ENCODE measurements around the gene ABCD1.
"Not testable (repeated sequence)": the region's sequence is repeated elsewhere in the genome, so short reads cannot be mapped to it uniquely, and the experiment has no call there.

Gene ABCD1

DNA sequence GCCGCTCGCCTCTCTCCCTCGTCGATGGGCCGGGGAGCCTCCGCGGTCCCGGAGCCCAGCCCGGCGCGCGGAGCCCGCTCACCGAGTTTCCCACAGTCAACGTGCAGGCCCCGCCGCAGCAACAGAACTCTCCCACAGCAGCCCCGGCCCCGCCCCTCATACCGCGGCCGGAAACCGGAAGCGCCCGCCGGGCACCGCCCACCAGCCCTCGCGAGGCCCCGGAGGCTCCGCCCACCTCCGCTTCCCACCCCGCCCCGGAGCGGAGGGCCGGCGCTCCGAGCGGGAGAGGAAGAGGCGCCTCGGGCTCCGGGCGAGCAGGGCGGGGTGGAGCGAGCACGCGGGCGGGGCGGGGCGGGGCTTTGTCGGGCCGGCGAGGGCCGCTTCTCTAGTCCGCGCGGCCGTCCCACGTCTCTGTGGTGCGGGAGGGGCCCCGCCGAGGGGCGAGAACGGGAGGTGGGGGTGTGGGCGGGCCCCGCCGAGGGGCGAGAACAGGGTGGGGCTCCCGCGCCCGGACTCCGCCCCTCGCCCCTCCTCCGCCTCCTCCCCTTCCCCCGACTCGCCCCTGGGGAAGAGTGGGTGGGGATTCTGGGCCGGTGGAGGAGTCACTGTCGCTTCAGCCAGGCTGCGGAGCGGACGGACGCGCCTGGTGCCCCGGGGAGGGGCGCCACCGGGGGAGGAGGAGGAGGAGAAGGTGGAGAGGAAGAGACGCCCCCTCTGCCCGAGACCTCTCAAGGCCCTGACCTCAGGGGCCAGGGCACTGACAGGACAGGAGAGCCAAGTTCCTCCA is at the start of gene ABCD1, which contains the start of gene BCAP31:
Gene ABCD1 (plus strand): TSS at position 605 of the 787 bp plus-strand sequence. CDS start 411 bp downstream, outside the sequence.
Gene BCAP31 (minus strand): TSS at position 136 of the 787 bp plus-strand sequence. CDS start 1,143 bp downstream, outside the sequence.
- Mint-ChIP-seq H3K36me3 (peaks cover 2% of the 10 kb centered on the region), H3K27me3 (no peaks in the 10 kb centered on the region), H3K27ac (peak within 1 kb of the TSS; percentile 72), H3K4me1 (peaks cover 23% of the 10 kb centered on the region), H3K4me3 (peak within 1 kb of the TSS; percentile 90), H3K9me3 (no peaks in the 10 kb centered on the region)

DNA sequence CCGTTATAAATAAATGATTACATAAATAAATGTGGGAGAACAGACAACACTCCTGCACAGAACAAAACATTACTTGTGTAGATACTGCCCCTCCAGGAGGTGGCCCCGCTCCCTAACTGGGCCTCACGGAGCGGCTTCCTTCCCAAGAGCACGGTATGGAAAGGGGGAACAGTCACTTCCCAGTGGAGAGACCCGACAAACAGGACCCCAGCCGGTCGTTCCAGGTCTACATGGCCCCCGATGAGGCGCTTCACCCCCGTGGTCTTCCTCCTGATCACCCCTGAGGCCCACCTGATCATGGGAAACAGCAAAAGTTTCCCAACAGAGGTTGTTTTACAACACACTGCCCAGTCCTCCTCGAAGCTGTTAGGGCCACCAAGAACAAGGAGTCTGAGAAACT is 43.5 kb upstream of the ABCD1 start:
- H3K27me3 Mint-ChIP-seq = no peaks in the 10 kb centered on the region
- H3K36me3 Mint-ChIP-seq = no peaks in the 10 kb centered on the region
- no peaks in the 10 kb centered on the region for H3K4me1 Mint-ChIP-seq

GRCh38 chrX:153683486-153683885 is 41.2 kb upstream of the ABCD1 start:
- H3K4me1 Mint-ChIP-seq = not testable (repeated sequence)

More for the DNA sequence above, 43.5 kb upstream of the ABCD1 start:
- H3K27ac Mint-ChIP-seq = no peak overlapping the region
- H3K4me3 Mint-ChIP-seq = no peak overlapping the region
- H3K9me3 Mint-ChIP-seq = no peaks in the 10 kb centered on the region

DNA sequence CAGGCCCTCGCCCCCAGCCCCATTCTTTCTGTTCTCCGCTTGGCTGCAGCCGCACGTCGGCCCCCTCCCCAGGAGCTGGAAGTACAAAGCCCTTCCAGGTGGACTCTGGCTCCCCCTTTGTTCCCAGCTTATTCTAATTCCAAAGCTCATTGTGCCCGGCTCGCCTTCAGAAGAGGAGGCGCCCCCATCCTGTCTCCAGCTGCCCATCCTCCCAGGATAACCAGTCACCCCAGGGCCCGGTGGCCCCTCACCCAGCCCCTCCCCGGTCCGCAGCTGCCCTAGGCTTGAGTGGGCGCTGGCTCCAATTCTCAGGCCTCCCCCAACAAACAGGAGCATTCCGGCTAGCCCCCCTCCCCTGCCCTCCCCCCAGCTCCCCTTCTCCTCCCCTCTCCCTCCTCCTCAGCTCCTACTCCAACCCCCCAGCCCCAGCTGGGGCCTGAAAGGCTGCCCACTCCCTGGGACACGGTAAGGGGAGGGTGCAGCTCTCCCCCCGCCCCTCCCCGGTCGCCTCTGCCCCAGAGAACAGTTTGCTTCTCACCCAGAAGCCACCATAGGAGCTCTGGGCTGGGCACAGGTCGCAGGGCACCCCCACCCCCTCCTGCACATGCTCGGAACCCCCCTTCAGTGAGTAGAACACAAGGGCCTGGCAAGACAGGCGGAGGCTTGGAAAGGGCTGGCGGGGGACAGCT is 40.0 kb upstream of the ABCD1 start:
- no peaks in the 10 kb centered on the region for H3K9me3 Mint-ChIP-seq
- H3K4me3 Mint-ChIP-seq = no peak overlapping the region
- no peak overlapping the region for H3K27ac Mint-ChIP-seq
- peaks cover 2% of the 10 kb centered on the region for H3K27me3 Mint-ChIP-seq
- H3K36me3 Mint-ChIP-seq = no peaks in the 10 kb centered on the region
- no peaks in the 10 kb centered on the region for H3K4me1 Mint-ChIP-seq

More at GRCh38 chrX:153683486-153683885, 41.2 kb upstream of the ABCD1 start:
- not testable (repeated sequence) for H3K27ac Mint-ChIP-seq, H3K36me3 Mint-ChIP-seq, H3K4me3 Mint-ChIP-seq, H3K27me3 Mint-ChIP-seq, H3K9me3 Mint-ChIP-seq

GRCh38 chrX:153685156-153685536 is 39.5 kb upstream of the ABCD1 start:
- Mint-ChIP-seq H3K4me3 (no peak overlapping the region), H3K36me3 (no peaks in the 10 kb centered on the region), H3K27ac (no peak overlapping the region), H3K9me3 (no peaks in the 10 kb centered on the region), H3K4me1 (no peaks in the 10 kb centered on the region), H3K27me3 (peaks cover 2% of the 10 kb centered on the region)

GRCh38 chrX:153685751-153686696 is 38.6 kb upstream of the ABCD1 start:
- Mint-ChIP-seq H3K36me3 (no peaks in the 10 kb centered on the region), H3K9me3 (no peaks in the 10 kb centered on the region), H3K4me1 (no peaks in the 10 kb centered on the region), H3K4me3 (no peak overlapping the region), H3K27ac (no peak overlapping the region), H3K27me3 (peaks cover 2% of the 10 kb centered on the region)

DNA sequence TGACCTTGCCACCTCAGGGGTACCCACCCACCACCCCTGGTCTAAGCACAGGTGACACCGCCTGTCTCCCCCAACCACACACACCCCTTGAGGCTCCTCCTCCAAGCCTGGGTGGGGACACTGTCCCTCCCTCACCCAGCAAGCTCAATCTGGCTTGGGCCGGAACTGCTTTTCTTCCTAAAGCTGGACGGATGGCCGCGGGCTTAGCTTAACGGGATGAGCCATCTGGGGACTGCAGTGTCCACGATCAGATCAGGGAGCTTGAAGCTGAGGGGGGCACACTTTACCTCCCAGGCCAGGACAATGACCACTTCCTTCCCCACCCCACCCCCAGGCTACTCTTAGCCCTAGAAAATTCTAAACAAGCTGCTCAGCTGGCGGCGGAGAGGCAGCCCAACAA is 37.9 kb upstream of the ABCD1 start:
- Mint-ChIP-seq H3K4me3 (no peak overlapping the region), H3K9me3 (no peaks in the 10 kb centered on the region), H3K27ac (no peak overlapping the region)

GRCh38 chrX:153687121-153688039 is 37.3 kb upstream of the ABCD1 start, which contains the start of gene SLC6A8:
Gene SLC6A8 (plus strand): TSS chrX:153687926. CDS start chrX:153688575, 649 bp downstream.
- Mint-ChIP-seq H3K4me1 (no peaks in the 10 kb centered on the region), H3K27ac (no peak within 1 kb of the TSS), H3K36me3 (no peaks in the 10 kb centered on the region), H3K27me3 (peaks cover 2% of the 10 kb centered on the region), H3K4me3 (peak within 1 kb of the TSS; percentile 68), H3K9me3 (no peaks in the 10 kb centered on the region)

More for the DNA sequence above, 37.9 kb upstream of the ABCD1 start:
- Mint-ChIP-seq H3K4me1 (no peaks in the 10 kb centered on the region), H3K36me3 (no peaks in the 10 kb centered on the region), H3K27me3 (peaks cover 2% of the 10 kb centered on the region)

DNA sequence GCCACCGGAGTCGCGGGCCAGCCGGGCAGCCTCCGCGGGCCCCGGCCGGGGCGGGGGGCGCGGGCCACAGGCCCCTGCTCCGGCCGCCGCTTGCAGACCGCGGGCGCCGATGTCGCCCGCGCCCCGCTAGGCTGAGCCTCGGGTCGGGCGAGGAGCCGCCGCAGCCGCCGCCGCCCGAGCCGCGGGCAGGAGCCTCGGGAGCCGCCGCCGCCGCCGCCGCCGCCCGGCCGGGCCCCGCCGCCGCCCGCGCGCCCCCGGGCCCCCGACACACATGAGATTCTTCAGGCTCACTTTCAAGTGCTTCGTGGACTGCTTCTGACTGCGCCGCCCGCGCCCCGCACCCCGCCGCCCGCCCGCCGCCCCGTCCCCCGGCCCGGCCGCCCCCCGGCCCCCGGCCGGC is 36.6 kb upstream of the ABCD1 start:
- H3K27me3 Mint-ChIP-seq = peaks cover 2% of the 10 kb centered on the region
- no peak overlapping the region for H3K27ac Mint-ChIP-seq
- H3K9me3 Mint-ChIP-seq = no peaks in the 10 kb centered on the region
- no peaks in the 10 kb centered on the region for H3K36me3 Mint-ChIP-seq
- no peak overlapping the region for H3K4me3 Mint-ChIP-seq
- H3K4me1 Mint-ChIP-seq = no peaks in the 10 kb centered on the region

- Mint-ChIP-seq H3K27ac (no peak overlapping the region), H3K4me1 (no peaks in the 10 kb centered on the region), H3K27me3 (peaks cover 2% of the 10 kb centered on the region), H3K4me3 (no peak overlapping the region), H3K36me3 (no peaks in the 10 kb centered on the region), H3K9me3 (no peaks in the 10 kb centered on the region)
Measured at GRCh38 chrX:153688506-153688905, 36.1 kb upstream of the ABCD1 start.

DNA sequence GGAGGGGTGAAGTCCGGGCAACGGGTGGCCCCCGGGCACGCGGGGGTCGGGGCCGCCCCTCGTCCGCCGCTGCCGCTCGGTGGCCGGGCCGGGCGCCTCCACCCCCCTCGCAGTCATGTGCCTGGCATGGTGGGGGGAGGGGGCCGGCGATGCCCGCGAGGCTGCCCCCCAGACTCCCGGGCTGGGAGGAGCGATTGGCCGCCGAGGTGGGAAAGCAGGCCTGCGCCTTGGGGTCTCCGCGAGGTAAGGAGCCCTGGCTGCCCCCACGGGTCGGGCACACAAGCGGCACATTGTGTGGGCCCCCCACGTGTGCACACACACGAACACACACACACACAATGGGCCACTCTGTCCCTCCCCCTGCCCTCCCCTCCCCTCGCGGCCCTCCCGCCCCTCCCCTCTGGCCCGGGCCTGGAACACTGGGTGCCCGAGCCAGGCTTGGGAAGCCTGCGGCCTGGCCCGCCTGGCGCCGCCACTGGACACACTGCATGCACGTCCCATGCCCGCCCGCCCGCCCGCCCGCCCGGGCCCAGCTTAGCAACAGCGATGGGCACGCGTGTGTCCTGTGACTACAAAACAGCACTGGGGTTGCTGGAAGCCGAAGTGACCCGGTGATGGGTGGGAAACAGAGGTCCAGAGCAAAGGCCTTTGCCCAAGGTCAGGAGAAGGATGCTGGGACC is 35.6 kb upstream of the ABCD1 start:
- Mint-ChIP-seq H3K36me3 (no peaks in the 10 kb centered on the region), H3K4me1 (no peaks in the 10 kb centered on the region), H3K9me3 (no peaks in the 10 kb centered on the region), H3K27ac (no peak overlapping the region), H3K4me3 (no peak overlapping the region), H3K27me3 (peaks cover 2% of the 10 kb centered on the region)

GRCh38 chrX:153689654-153690465 is 34.8 kb upstream of the ABCD1 start:
- H3K27ac Mint-ChIP-seq = no peak overlapping the region
- peaks cover 2% of the 10 kb centered on the region for H3K27me3 Mint-ChIP-seq
- H3K9me3 Mint-ChIP-seq = no peaks in the 10 kb centered on the region
- no peaks in the 10 kb centered on the region for H3K36me3 Mint-ChIP-seq
- H3K4me3 Mint-ChIP-seq = peak overlapping the region; percentile 19
- no peaks in the 10 kb centered on the region for H3K4me1 Mint-ChIP-seq

- H3K9me3 Mint-ChIP-seq = no peaks in the 10 kb centered on the region
- H3K27me3 Mint-ChIP-seq = peaks cover 2% of the 10 kb centered on the region
- no peaks in the 10 kb centered on the region for H3K36me3 Mint-ChIP-seq
- no peak overlapping the region for H3K27ac Mint-ChIP-seq
- H3K4me1 Mint-ChIP-seq = no peaks in the 10 kb centered on the region
- H3K4me3 Mint-ChIP-seq = no peak overlapping the region
Measured at GRCh38 chrX:153690466-153690865, 34.2 kb upstream of the ABCD1 start.

Measured in activated naive CD4-positive, alpha-beta T cell treated with anti-CD3 and anti-CD28 coated beads, Interleukin-2, amount 50 U/mL, for 24 hours (primary cell).